T1000 (cell line): ENCODE measurements around the gene AP3S2.
"Not testable (repeated sequence)": the region's sequence is repeated elsewhere in the genome, so short reads cannot be mapped to it uniquely, and the experiment has no call there.

Source experiments
- DNase-seq: peaks from one replicate; lab custom pipeline; 2025; ENCODE audit warnings: mixed read lengths; lab: John Stamatoyannopoulos, UW

AP3S2 gene

DNA sequence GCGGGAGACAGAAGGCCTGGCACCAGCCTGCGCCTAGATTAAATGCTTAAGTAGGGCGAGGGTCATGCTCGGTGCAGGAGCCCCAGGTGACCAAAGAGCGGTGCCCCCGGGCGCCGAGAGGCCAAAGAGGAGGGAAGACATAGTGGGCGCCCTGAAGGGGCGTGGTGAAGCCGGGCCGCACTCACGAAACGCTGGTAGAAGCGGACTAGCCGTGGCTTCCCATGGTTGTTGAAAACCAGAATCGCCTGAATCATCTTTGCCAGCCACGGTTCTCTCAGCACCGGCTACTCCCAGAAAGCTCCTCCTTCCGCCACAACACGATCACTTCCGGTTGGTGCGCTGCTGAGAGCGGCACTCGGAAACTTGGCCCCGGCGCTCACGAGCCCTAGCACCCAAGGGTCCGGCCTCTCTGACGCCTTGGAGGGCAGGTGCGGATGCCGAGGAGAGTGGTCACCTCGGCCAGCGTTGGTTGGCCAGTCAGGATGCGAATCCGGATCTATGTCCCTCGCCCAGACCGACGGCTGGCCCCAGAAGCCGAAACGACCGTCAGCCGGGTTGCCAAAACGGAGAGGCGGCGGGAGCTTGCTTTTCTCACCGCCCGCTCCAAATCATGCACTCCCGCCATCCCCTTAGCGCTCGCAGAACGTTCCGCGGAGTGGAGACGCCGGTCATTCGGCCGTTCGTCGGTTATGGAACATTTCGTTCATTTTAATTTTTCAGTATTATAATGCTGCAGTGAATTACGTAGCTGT is at the start of gene AP3S2:
AP3S2 (minus strand) TSS at position 299 of the 752 bp plus-strand sequence; CDS start at position 254, 45 bp downstream.
- DNase-seq = peak; percentile 88

DNA sequence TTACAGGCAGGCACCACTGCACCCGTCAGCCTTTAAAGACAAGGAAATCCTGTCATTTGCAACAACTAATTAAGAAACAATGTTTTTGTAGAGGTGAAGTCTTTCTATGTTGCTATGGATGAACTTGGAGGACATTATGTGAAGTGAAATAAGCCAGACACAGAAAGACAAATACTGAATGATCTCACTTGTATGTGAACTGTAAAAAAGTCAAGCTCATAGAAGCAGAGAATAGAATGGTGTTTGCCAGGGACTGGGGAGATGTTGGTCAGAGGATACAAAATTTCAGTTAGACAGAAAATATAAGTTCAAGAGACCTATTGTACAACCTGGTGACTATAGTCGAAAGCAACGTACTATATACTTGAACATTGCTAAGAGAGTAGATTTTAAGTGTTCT is 46.1 kb upstream of the AP3S2 start:
- DNase-seq = no peak

DNA sequence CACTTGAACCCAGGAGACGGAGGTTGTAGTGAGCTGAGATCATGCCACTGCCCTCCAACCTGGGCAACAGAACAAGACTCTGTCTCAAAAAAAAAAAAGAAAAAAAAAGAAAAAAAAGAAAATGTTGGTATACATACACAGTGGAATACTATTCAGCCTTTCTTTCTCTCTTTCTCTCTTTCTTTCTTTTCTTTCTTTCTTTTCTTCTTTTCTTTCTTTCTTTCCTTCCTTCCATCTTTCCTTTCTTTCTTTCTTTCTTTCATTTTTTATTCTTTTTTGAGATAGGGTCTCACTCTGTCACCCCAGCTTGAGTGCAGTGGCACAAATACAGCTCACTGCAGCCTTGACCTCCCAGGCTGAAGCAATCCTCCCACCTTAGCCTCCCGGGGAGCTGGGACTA is 45.6 kb upstream of the AP3S2 start:
- DNase-seq = not testable (repeated sequence)

DNA sequence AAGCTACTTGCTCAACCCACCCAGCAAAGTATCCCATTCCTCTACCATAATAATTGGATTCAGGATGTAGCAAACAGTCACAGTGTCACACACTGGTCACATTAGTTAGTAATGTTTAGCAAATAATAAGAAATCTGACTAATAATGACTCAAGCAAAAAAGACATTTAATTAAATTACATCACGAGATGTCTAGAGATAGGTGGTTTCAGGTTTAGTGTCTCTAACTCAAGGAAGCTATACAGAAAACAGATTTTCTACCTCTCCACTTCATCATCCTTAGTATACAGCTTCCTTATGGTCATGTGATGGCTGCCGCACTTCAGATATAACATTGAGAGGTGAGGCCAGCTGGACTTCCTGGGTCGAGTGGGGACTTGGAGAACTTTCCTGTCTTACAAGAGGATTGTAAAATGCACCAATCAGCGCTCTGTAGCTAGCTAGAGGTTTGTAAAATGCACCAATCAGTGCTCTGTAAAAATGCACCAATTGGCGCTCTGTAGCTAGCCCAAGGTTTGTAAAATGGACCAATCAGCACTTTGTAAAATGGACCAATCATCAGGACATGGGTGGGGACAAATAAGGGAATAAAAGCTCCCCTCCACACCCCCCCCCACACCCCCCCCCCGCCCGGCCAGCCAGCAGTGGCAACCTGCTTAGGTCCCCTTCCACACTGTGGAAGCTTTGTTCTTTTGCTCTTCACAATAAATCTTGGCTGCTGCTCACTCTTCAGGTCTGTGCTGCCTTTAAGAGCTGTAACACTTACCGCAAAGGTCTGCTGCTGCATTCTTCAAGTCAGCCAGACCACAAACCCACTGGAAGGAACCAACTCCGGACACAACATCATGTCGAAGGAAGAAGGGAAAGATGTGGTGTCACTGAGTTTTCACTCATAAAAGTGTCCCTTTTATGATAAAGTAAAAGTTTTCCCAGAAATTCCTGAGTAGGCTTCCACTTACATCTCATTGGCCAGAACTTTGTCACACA is 43.9 kb upstream of the AP3S2 start:
- DNase-seq = no peak

DNA sequence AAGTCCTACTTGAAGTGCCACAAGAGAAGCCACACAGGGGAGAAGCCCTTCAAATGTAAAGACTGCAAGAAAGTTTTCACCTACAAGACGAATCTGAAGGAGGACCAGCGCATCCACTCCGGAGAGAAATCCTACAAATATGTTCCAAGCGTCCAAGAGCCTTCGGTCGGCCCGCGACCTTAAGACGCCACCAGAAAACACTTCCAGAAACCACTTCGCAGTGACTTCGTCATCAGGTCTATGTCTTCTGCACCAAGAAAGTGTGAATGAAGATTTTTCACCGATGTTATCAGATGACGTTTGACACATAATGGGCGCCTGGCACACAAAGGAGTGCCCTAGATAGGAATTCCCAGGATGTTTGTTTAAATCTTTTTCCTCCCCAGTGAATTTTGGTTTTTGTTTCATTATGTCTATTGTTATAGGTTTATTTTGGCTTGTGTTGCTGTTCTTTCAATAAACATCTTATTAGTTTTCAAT is 43.0 kb upstream of the AP3S2 start:
- DNase-seq = no peak

DNA sequence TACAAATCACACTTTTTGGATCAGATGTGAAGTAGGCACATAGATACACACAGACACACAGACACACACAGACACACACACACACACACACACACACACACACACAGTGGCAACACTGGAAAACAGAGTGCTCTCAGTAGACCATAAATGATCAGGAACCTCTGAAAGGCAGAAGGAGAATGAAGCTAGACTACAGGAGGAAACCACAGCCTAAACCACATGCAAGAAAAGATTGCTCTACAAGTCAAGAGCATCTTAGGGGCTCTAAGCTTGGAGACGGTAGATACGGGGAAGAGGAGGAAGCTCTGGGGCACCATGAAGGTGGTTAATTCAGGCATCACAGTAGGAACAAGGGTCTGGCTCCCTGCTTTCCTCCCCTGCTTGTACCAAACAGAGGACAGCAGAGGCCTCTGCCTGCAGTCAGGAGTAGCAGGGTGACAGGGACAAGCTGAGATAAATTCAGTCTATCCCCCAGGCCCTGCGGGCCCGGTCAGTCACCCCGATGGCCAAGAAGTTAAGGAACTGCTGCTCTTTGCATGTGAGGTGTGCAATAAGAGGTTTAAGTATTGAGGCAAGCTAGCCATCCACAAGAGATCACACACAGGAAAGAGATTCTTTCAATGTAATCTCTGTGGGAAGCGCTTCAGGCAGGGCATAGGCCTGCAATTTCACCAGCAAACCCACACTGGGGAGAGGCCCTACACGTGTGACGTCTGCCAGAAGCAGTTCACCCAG is 42.4 kb upstream of the AP3S2 start:
- DNase-seq = no peak

DNA sequence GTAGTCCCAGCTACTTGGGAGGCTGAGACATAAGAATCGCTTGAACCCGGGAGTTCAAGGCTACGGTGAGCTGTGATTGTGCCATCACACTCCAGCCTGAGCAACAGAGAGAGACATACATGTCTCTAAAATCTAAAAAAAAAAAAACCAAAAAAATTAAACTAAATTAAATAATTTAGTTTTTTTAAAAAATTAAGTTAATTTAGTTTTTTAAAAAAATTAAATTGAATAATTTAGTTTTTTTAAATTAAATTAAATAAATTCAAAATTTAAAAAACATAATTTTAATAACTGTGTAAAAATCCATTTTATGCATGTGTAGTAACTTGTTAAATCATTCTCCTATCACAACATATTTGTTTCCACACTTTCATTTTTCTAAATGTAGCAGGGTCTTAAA is 39.1 kb upstream of the AP3S2 start:
- DNase-seq = no peak

DNA sequence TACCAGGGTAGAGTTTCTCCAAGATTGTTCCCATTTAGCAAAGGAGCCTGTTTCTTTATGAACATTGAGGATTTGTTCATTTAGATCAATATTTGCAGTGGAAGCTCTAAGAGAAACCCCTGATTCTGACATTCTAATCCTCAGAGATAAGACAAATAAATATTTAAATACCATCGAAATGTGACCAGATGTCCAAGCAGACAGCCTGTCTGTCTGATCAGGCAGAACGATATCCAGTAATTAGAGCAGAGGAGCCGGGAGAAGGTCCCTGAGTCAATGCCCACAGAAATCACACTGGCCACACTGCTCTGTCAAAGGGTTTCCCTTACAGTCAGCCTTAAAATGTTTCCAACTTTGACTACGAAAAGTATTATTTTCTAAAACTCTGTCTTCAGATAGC is 34.6 kb upstream of the AP3S2 start:
- no peak for DNase-seq

DNA sequence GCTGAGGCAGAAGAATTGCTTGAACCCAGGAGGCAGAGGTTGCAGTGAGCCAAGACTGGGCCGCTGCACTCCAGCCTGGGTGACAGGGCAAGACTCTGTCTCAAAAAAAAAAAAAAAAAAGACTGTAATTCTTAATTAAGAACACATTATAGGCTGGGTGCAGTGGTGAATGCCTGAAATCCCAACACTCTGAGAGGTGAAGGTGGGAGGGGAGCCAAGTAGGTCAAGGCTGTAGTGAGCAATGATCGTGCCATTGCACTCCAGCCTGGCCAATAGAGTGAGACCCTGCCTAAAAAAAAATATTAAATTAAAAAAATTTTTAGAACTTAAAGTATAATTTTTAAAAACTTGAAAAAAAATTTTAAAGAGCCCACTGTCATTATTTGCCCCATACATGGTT is 32.4 kb upstream of the AP3S2 start:
- DNase-seq = no peak

DNA sequence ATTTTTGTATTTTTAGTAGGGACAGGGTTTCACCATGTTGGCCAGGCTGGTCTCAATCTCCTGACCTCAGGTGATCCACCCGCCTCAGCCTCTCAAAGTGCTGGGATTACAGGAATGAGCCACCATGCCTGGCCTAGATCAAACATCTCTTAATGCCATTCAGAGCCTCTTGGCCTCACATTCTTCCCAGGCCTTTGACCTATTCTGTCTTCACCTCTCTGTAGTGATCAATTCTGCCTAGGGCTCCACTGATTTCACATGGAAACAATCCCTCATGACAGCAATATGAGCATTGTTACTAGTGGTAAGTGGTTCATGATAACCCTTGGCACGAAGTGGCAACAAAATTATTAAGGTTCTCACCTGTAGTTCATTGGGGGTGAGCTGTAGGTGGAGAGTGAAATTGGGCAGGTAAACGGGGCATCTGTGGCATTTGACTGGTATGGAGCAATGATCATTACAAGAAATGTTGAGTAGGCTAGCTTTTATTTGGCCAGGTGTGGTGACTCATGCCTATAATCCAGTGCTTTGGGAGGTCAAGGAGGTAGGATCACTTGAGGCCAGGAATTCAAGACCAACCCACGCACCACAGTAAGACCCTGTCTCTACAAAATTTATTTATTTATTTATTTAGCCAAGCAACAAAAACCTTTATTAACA is 23.8 kb upstream of the AP3S2 start:
- no peak for DNase-seq

DNA sequence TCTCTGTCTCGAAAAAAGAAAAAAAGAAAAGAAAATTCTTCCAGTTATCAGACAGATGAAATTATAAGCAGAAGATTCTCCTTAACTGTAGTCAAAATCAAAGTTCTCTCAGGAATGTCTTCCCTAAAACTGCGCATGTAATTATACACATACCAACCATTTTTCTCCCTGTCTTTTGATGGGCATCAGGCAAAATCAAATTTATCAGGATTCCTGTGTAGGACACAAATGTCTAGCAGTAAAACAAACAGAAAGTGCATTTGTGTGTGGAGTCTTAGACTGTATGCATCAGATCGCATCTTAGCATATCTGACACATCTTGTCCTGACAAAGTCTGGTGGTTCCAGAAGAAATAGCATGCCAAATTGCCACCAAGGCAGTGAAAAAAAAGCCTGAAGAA is 22.9 kb upstream of the AP3S2 start:
- no peak for DNase-seq

DNA sequence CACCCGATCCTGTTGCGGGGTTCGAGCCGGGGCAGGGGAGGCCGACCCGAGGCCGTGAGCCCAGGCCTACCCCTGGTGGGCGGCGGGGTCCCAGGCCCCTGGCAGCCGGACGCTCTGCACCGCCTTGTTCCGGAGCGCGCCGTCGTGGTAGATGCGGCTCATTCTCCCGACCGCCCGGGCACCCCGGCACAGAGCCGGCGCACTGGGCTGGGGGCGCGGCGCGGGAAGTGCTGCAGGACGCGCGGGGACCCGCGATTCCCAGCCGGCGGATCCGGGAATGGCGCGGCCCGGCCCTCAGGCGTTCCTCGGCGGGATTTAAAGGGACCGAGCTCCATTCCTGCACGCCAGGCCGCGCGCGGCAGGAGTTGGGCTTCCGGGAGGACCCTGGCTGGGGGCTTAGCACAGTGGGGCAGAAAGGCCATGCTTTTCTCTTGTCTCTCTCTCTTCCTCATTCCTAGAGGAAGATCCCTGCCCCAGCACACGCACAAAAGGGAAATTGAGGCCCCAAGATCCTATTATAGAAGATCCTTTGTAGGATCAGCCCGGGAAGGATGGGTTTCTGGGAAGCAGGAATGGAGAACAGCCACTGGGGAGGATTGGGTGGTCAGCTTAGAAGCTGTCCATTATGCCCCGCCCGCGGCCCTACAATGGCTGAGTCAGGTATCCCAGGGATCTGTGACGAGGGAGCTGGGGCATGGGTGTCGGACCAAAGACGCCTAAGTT is 19.0 kb upstream of the AP3S2 start, which contains the start of gene ARPIN:
ARPIN (minus strand) TSS at position 279 of the 723 bp plus-strand sequence; CDS start at position 162, 117 bp downstream.
- DNase-seq = no peak

DNA sequence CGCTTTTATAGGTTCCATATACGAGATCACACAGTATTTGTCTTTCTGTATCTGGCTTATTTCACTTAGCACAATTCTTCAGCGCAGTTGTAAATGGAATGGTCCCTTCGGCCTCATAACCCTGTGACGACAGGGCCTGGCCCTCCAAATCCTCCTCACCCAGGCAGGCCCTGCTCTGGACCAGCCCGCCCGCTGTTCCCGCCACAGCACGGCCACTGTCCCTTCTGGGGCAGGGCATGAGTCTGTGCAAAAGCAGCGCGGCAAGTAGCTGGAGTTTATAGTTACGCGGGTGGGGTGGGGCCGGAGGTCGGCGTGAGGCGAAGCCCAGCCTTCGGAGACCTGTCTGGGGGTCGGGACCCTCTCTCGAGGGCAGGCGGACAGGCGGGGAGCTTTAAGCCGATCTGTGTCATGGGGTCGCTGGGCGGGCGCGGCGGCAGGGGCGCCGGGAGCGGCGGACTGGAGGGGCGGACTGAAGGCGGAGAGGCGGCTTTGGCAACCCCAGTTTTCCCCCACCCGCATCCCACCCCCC is 18.4 kb upstream of the AP3S2 start:
- DNase-seq = no peak

DNA sequence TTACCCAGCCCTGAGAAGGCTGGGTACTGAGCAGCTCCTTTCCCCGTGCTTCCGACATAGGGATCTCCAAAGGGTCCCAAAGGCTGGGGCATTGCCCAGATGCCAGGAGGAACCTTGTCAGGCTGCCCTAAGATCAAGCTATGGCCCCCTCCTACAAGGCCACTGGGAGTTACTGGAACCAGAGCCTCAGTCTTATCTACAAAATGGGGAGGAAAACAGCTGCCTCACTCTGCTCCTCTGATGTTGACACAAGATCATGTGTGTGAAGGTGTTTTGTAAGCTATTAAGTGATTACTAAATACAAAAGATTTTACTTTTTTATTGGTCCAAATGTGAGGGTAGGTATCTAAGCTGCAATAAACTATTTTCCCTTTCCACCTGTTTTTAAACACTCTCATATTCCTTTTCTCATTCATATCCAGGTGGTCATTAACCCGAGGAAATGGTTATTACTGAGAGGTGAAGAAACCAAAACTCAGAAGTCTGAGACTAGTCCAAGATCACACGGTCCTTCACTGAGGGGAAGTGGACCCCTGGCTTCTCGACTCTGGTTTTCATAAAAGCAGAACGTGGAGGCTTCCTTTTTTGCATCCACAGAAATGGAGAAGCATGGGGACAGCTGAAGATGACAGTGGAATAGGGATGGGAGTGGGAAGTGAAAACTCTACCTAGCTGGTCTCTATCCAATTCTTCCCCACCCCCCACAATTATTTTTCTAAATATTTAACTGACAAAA is 17.3 kb upstream of the AP3S2 start:
- DNase-seq = no peak

DNA sequence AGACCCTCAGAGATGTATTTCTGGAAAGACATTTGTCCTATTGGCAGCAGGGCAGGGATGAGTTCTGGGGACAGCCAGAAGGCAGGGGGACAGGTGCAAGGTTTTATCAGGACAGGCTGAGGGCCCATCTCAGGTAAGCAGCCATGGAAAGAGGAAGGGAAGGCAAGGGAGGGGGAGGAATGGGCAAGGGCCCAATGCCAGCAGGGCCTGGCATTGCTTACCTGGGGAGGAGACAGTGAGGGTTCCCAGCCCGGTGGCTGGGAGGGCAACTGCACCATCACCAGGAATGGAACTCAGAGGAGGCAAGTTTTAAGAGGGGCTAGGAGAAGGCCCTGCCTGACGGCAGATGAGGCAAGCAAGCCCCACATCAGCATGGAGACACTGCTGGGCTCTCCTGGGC is 15.8 kb upstream of the AP3S2 start:
- DNase-seq = no peak

DNA sequence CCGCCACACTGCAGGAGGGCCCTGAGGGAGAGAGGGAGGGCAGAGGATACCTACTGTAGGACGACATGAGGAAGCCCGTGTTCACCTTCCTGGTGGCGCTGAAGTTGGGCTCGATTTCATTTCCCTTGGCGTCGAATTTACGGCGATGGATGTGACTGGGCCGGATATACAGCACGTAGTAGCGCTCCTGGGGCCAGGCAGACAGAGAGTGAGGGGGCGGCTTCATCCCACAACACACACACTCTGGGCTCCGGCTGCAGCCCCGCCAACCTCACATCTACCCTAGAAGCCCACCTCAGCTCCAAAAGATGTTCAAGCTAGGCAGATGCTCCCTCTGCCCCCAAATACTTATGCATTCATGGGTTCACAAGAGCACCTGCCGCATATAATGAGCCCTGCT is 14.4 kb upstream of the AP3S2 start:
- no peak for DNase-seq

DNA sequence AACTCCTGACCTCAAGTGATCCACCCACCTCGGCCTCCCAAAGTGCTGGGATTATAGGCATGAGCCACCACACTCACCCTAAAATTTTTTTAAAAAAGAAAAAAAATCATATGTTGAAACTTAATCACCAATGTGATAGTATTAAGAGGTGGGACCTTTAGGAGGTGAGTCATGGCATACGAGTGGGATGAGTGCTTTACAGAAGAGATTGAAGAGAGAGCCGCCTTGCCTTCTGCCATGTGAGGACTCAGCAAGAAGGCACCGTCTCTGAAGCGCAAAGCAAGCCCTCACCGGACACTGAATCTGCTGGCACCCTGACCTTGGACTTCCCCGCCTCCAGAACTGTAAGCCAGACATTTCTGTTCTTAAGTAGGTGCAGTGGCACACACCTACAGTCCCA is 13.5 kb upstream of the AP3S2 start:
- DNase-seq = no peak

DNA sequence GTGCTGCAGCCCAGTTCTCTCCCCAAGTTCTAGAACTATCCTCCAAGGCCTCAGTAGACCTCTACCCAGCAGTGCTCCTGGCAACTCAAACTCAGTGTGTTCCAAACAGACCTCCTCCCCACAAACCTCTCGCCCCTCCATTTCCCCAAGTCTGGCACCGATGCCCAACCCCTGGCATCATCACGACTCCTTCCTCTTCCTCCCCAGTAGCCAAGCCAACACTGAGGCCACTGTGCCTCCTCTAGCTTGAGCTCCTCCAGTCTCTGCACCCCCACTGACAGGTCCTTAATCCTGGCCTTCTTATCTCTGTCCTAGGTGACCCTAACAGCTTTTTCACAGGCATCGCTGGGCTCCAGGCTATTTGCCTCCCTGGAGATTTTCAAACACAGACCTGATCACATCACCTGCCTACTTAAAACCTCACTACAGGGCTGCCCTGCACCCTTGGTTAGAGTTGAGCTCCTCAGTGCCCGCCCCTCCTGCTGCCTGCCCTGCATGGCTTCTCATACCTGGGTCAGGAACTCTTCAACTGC is 12.1 kb upstream of the AP3S2 start:
- no peak for DNase-seq

DNA sequence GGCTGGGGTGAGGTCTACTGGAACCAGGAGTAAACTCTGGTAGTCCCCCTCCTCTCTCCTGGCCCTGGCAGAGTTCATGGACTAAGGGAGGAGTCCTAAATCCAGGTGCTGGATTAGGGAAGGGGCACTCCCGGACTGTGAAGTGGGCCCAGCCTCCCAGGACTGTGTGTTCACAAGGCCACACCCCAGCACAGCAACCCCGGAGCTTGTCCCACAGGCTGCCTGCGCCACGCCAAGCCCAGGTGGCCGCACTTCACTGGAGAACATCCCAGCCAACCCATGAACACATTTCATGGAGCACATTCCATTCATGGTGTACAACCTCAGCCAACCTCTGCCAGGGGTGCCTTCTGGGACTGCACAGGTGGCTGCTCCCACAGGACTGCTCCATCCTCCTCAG is 10.7 kb upstream of the AP3S2 start:
- DNase-seq = no peak

DNA sequence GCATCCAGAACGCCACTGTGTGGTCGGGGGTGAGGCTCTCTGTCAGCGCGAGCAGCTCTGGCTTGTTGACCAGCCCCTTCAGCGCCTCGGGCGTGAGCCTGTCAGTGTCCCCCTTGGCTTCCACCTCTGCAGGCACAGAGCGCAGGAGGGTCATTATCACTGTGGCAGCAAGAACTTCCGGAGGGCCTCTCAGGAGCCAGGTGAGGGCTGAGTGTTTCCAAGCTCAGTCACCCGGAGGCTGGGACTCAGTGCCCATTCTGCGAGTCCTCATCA is 10.0 kb upstream of the AP3S2 start:
- no peak for DNase-seq
